Stimulated activated naive B cell treated with anti-CD40 and anti-IgM and Interleukin-4, amounts not matched to agents 10 μg/mL and 1 μg/mL and 100 μg/mL, for 72 hours (primary cell): ENCODE data around the gene UMAD1.
A peak's percentile ranks its signal among the peaks of the same experiment; 100 is the strongest.

Experiments used
- ATAC-seq, 2 donors: fragments of 150-1000 bp; cut with Tn5 transposase; replicated peaks; 2 replicates each; pipeline ENCODE4 v1.10.0; 2021; ENCODE audit warnings: moderate library complexity in 1 of 2
- DNase-seq: peaks from one replicate; pipeline ENCODE4 v3.0.0; 2021
- H3K27ac Mint-ChIP-seq: one replicate; pipeline ENCODE4 v1.8.0; 2022; ENCODE audit warnings: mild to moderate bottlenecking, mixed read lengths
- H3K27me3 Mint-ChIP-seq, 2 donors: one replicate each; pipeline ENCODE4 v1.8.0; 2022; ENCODE audit warnings: mixed read lengths in 2 of 2
- H3K36me3 Mint-ChIP-seq, 2 donors: one replicate each; pipeline ENCODE4 v1.8.0; 2022; ENCODE audit warnings: mixed read lengths in 2 of 2, mild to moderate bottlenecking in 1 of 2
- H3K4me1 Mint-ChIP-seq, 2 donors: one replicate each; pipeline ENCODE4 v1.8.0; 2022; ENCODE audit warnings: mixed read lengths in 2 of 2, mild to moderate bottlenecking in 1 of 2
- H3K4me3 Mint-ChIP-seq, 2 donors: one replicate each; pipeline ENCODE4 v1.8.0; 2022; ENCODE audit warnings: mild to moderate bottlenecking in 2 of 2, mixed read lengths in 2 of 2, moderate library complexity in 1 of 2
- H3K9me3 Mint-ChIP-seq, 2 donors: one replicate each; pipeline ENCODE4 v1.8.0; 2022; ENCODE audit warnings: mixed read lengths in 2 of 2, mild to moderate bottlenecking in 1 of 2

Gene UMAD1

DNA sequence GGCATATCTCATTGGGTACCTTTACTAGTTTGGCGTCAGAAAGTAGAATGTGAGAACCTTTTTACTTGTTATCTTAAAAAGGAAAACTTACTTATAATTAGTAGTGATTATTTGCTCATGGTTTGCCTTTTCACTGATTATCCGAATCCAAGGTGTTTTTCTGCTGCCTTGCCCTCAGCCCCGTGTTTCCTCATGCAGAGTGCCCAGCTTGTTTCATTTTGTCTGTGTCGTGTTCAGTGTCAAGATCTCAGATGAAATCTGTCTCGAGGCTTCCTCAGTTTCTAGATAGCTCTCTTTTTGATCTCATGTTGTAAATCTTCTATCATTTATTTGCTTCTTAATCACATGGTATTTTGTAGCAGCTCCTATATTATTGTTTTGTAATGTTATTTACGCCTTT lies 47.8 kb downstream of the UMAD1 start:
- Mint-ChIP-seq H3K27ac (no peak overlapping the region), H3K36me3 (peaks cover 3 to 7% of the 10 kb centered on the region in 2 donors), H3K27me3 (no peaks in the 10 kb centered on the region), H3K4me3 (peak overlapping the region; percentile 17 to 61), H3K9me3 (no peaks in the 10 kb centered on the region), H3K4me1 (peaks cover 21 to 37% of the 10 kb centered on the region in 2 donors)
- DNase-seq, result no peak
- ATAC-seq, result peak in 1 of 2 donors; percentile 54

- Mint-ChIP-seq H3K27me3 (no peaks in the 10 kb centered on the region), H3K9me3 (no peaks in the 10 kb centered on the region)
- no peak for ATAC-seq
These were observed 48.4 kb downstream of the UMAD1 start for GRCh38 chr7:7688956-7689355.

DNA sequence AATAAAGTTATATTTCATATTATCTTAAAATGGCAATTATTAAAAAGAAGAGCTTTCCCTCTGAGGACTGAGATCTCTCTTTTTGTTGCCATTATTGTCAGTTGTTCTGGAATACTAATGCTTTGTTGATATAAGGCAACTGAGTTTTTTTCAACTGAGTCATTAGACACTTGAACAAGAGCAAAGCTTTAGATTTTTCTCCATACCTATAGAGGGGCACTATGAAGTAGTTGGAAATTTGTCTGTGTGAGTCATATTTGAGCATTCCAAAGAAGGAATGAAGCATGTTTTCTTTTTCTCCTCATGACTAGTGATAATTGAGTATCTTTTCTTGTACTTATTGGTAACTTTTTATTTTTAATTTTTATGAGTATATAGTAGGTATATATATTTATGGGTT lies 53.3 kb downstream of the UMAD1 start:
- Mint-ChIP-seq H3K4me3 (no peak overlapping the region), H3K9me3 (peaks cover 0 to 5% of the 10 kb centered on the region in 2 donors), H3K27me3 (no peaks in the 10 kb centered on the region), H3K4me1 (peaks cover 13 to 22% of the 10 kb centered on the region in 2 donors), H3K36me3 (peaks cover 11 to 28% of the 10 kb centered on the region in 2 donors), H3K27ac (no peak overlapping the region)
- no peak for DNase-seq
- ATAC-seq, result no peak

More at GRCh38 chr7:7688956-7689355, 48.4 kb downstream of the UMAD1 start:
- H3K36me3 Mint-ChIP-seq, result peaks cover 3 to 7% of the 10 kb centered on the region in 2 donors
- DNase-seq, result no peak
- H3K4me3 Mint-ChIP-seq, result no peak overlapping the region
- peaks cover 21 to 37% of the 10 kb centered on the region in 2 donors for H3K4me1 Mint-ChIP-seq
- no peak overlapping the region for H3K27ac Mint-ChIP-seq

DNA sequence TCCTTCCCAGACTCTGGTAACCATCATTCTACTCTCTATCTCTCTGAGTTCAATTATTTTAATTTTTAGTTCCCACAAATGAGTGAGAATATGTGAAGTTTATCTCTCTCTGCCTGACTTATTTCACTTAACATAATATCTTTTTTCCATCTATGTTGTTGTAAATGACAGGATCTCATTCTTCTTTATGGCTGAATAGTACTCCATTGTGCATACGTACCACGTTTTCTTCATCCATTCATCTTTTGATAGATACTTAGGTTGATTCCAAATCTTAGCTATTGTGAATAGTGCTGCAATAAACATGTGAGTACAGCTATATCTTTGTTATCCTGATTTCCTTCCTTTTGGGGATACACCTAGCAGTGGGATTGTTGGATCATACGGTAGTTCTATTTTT lies 54.0 kb downstream of the UMAD1 start:
- DNase-seq (no peak), ATAC-seq (no peak)
- Mint-ChIP-seq H3K4me1 (peaks cover 14 to 19% of the 10 kb centered on the region in 2 donors), H3K4me3 (no peak overlapping the region), H3K36me3 (peaks cover 11 to 25% of the 10 kb centered on the region in 2 donors), H3K27me3 (no peaks in the 10 kb centered on the region), H3K9me3 (peaks cover 0 to 5% of the 10 kb centered on the region in 2 donors), H3K27ac (no peak overlapping the region)

DNA sequence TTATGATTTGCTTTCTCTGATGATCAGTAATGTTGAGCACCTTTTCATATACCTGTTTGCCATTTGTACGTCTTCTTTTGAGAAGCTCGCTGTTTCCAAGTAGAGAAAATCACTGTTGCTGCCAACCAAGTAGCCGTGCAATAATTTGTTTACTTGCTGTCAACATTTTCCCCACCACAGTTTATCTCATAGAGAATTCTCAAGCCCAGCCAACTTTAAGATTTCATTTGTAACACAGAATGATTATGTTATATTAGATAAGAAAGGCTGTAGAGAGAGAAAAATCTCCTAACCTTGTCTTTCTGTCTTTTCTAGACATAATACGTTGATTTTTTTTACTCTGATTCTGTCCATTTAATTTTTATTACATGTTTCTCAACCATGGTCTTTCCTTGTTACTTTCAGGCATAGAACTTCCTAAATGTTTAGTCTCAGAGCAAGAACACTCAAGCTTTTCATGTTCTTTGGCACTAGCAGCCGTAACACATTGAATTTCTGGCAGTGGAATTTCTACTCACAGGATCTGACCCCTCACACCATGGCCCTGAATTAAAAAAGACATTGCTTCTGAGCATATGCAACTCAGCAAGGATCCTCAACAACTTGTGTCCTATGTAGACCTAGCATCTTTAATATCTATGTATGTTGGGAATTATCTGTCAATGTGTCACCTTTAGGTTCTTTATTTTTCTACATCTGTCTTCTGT lies 54.7 kb downstream of the UMAD1 start:
- DNase-seq (no peak), ATAC-seq (no peak)
- H3K27ac Mint-ChIP-seq, result no peak overlapping the region
- peaks cover 0 to 5% of the 10 kb centered on the region in 2 donors for H3K9me3 Mint-ChIP-seq
- no peaks in the 10 kb centered on the region for H3K27me3 Mint-ChIP-seq
- H3K36me3 Mint-ChIP-seq, result peaks cover 11 to 25% of the 10 kb centered on the region in 2 donors
- no peak overlapping the region for H3K4me3 Mint-ChIP-seq
- peaks cover 14 to 25% of the 10 kb centered on the region in 2 donors for H3K4me1 Mint-ChIP-seq

DNA sequence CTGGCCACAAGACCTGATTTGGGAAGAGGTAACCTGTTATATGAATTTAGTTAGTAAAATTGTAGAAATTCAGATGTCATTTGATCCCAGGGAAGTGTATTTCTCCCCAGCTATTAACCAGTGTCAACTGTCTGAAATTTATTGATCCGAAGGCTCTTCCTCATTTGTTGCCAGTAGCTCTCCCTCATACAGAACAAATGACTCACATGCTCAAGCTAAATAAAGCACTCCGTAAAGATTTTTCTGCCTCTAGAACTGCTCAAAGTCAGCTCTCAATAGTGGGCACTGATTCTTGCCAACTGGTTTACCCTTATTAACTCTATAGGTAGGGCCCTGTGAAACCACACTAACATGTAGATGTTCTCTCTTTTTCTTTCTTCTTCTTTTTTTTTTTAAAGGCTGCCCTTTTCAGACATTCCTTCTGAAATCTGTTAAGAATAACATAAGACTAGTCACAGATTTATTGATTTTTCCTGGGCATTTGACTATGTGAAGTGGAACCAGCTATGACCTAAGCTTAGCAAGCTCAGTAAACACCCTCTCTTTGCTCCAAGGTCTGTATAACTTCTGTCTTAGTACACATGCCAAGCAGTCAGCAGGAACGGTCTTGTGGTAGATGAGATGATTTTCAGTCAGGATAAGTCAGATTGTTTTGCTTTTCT lies 56.0 kb downstream of the UMAD1 start:
- Mint-ChIP-seq H3K4me3 (no peak overlapping the region), H3K36me3 (peaks cover 11 to 25% of the 10 kb centered on the region in 2 donors), H3K4me1 (peaks cover 17 to 36% of the 10 kb centered on the region in 2 donors), H3K27ac (no peak overlapping the region), H3K27me3 (no peaks in the 10 kb centered on the region), H3K9me3 (peaks cover 0 to 5% of the 10 kb centered on the region in 2 donors)
- ATAC-seq (no peak), DNase-seq (no peak)

GRCh38 chr7:7698930-7699329 lies 58.4 kb downstream of the UMAD1 start:
- no peak for DNase-seq
- Mint-ChIP-seq H3K9me3 (peaks cover 4 to 5% of the 10 kb centered on the region in 2 donors), H3K27me3 (no peaks in the 10 kb centered on the region), H3K27ac (no peak overlapping the region), H3K36me3 (peaks cover 14 to 25% of the 10 kb centered on the region in 2 donors), H3K4me1 (peaks cover 19 to 45% of the 10 kb centered on the region in 2 donors), H3K4me3 (no peak overlapping the region)
- ATAC-seq, result no peak

GRCh38 chr7:7699380-7699779 lies 58.8 kb downstream of the UMAD1 start:
- Mint-ChIP-seq H3K27me3 (no peaks in the 10 kb centered on the region), H3K4me3 (no peak overlapping the region), H3K27ac (no peak overlapping the region), H3K4me1 (peaks cover 19 to 45% of the 10 kb centered on the region in 2 donors), H3K9me3 (peaks cover 4 to 5% of the 10 kb centered on the region in 2 donors), H3K36me3 (peaks cover 14 to 24% of the 10 kb centered on the region in 2 donors)
- DNase-seq (no peak), ATAC-seq (no peak)

DNA sequence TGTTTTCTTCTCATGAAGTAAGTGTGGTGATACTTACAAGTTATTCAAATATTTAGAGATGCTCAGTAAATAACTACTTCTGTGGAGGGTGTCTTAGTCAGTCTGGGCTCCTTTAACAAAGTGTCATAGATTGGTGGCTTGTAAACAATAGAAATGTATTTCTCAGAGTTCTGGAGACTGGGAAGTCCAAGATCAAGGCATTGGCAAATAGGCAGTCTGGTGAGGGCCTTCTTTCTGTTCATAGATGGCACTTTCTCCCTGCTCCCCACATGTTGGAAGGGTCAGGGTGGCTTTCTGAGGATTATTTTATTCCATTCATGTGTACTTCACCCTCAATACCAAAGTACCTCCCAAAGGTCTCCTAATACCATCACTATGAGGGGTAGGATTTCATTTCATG lies 59.4 kb downstream of the UMAD1 start:
- peaks cover 0 to 4% of the 10 kb centered on the region in 2 donors for H3K9me3 Mint-ChIP-seq
- no peaks in the 10 kb centered on the region for H3K27me3 Mint-ChIP-seq
- peaks cover 8 to 18% of the 10 kb centered on the region in 2 donors for H3K36me3 Mint-ChIP-seq
- ATAC-seq (no peak), DNase-seq (no peak)
- H3K4me3 Mint-ChIP-seq, result no peak overlapping the region
- H3K27ac Mint-ChIP-seq, result no peak overlapping the region
- H3K4me1 Mint-ChIP-seq, result peaks cover 21 to 49% of the 10 kb centered on the region in 2 donors

DNA sequence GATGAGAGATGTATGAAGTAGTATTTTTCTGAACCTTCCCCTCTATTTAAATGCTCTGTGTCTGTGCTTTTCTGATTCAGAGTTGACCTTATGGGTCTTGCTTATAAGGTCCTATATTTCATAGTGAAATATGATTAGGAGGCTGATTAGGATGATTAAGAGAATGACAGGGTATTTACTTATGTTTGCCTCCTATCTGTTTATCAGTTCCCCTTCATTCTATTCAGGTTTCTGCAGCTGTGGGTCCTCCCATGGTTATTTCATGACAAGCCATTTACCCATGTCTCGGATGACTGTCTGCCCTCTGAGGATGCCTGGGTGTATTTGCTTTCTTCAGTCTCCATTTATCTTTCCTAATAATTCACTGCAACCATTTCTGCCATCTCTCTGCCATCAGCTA lies 61.0 kb downstream of the UMAD1 start:
- Mint-ChIP-seq H3K27ac (no peak overlapping the region), H3K9me3 (peaks cover 0 to 4% of the 10 kb centered on the region in 2 donors), H3K27me3 (no peaks in the 10 kb centered on the region), H3K36me3 (peaks cover 6 to 8% of the 10 kb centered on the region in 2 donors), H3K4me3 (no peak overlapping the region), H3K4me1 (peaks cover 25 to 60% of the 10 kb centered on the region in 2 donors)
- DNase-seq (no peak), ATAC-seq (peak; percentile 51 to 65)

DNA sequence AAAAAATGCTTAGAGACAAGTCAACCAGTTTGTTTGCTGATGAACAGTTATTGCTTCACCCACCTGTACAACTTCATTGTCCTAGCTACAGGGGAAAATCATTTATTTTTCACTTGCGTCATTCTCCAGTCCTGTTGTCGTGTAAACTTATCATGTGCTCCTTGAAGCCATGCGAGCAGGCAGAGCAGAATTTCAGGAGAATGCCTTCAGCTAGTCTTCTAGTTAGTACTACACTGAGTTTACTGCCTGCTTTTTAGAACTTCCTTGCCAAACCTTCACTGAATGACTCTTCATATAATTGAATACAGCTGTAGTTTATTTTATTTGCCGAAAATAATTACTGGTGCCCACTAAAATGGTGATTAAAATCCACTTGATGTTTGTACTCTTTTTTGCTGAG lies 62.3 kb downstream of the UMAD1 start:
- H3K27ac Mint-ChIP-seq, result no peak overlapping the region
- ATAC-seq, result no peak
- peaks cover 23 to 62% of the 10 kb centered on the region in 2 donors for H3K4me1 Mint-ChIP-seq
- peaks cover 0 to 4% of the 10 kb centered on the region in 2 donors for H3K9me3 Mint-ChIP-seq
- peaks cover 3 to 4% of the 10 kb centered on the region in 2 donors for H3K36me3 Mint-ChIP-seq
- H3K27me3 Mint-ChIP-seq, result no peaks in the 10 kb centered on the region
- no peak overlapping the region for H3K4me3 Mint-ChIP-seq
- DNase-seq, result no peak

- no peak overlapping the region for H3K4me3 Mint-ChIP-seq
- H3K9me3 Mint-ChIP-seq, result peaks cover 0 to 4% of the 10 kb centered on the region in 2 donors
- H3K4me1 Mint-ChIP-seq, result peaks cover 22 to 59% of the 10 kb centered on the region in 2 donors
- no peak overlapping the region for H3K27ac Mint-ChIP-seq
- no peaks in the 10 kb centered on the region for H3K27me3 Mint-ChIP-seq
- DNase-seq (no peak), ATAC-seq (no peak)
- peaks cover 3 to 4% of the 10 kb centered on the region in 2 donors for H3K36me3 Mint-ChIP-seq
These were observed 62.9 kb downstream of the UMAD1 start for GRCh38 chr7:7703427-7703826.

DNA sequence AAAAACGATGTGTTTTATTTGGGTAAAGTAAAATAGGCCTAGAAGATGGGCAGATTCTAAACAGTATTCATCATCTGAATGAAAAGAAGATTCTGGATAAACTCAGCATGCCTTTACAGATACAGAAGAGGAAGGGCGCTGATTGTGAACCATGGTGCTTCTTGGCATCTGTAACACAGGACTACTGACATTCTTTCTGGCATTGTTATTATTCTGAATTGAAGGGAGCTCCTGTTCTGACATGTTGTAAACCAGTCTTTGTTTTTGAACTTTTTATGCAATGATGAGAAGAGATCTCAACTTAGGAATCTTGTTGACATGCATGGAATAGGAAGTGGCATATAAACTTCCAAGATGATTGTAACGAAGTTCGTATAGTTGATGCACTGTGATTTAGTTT lies 64.3 kb downstream of the UMAD1 start:
- no peak overlapping the region for H3K27ac Mint-ChIP-seq

DNA sequence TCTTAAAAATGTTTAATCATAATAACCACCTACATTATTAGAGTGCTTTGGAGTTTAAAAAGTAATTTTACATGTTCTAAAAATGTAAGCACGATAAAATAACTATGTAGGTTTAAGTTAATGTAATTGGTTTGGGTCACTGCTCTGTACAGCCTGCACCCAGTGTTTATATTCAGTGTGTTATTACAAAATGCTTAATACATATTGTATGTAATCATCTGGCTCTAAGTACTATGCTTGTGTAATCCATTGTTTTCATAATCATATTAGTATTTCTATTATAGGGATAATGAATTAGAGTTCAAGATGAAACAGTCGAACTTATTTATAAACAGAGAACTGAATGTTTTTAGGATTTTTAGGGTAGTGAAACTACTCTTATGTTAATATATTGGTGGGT lies 64.8 kb downstream of the UMAD1 start:
- no peak for DNase-seq
- Mint-ChIP-seq H3K27ac (no peak overlapping the region), H3K36me3 (peaks cover 3 to 9% of the 10 kb centered on the region in 2 donors), H3K27me3 (no peaks in the 10 kb centered on the region), H3K9me3 (peaks cover 0 to 4% of the 10 kb centered on the region in 2 donors), H3K4me1 (peaks cover 19 to 59% of the 10 kb centered on the region in 2 donors), H3K4me3 (no peak overlapping the region)
- ATAC-seq, result no peak

More for the DNA sequence above, 64.3 kb downstream of the UMAD1 start:
- no peak for ATAC-seq
- Mint-ChIP-seq H3K4me1 (peaks cover 19 to 59% of the 10 kb centered on the region in 2 donors), H3K4me3 (no peak overlapping the region), H3K36me3 (peaks cover 3 to 6% of the 10 kb centered on the region in 2 donors), H3K27me3 (no peaks in the 10 kb centered on the region), H3K9me3 (peaks cover 0 to 4% of the 10 kb centered on the region in 2 donors)
- no peak for DNase-seq
